HG02623 (cell line): Measurements from ENCODE around the gene USP47.

Experiments used
- ATAC-seq: cut with Tn5 transposase; IDR thresholded peaks from one replicate; pipeline ENCODE4 v1.9.1; 2021; ENCODE audit warnings: moderate library complexity; ENCODE audit not compliant: unreplicated experiment

USP47 gene

GRCh38 chr11:11966354-11966741 is 124.6 kb downstream of the USP47 start:
- ATAC-seq: no peak

- peak; percentile 96 for ATAC-seq
These were observed 125.3 kb downstream of the USP47 start for GRCh38 chr11:11966826-11967668.

- no peak for ATAC-seq
These were observed 126.1 kb downstream of the USP47 start for GRCh38 chr11:11967669-11968510.

GRCh38 chr11:11968511-11969280 is 126.9 kb downstream of the USP47 start:
- ATAC-seq: no peak

GRCh38 chr11:11969380-11970215 is 127.8 kb downstream of the USP47 start:
- ATAC-seq: no peak

GRCh38 chr11:11970556-11970955 is 128.8 kb downstream of the USP47 start:
- no peak for ATAC-seq

- ATAC-seq: no peak
These were observed 130.3 kb downstream of the USP47 start for GRCh38 chr11:11971906-11972547.

GRCh38 chr11:11972730-11973341 is 131.1 kb downstream of the USP47 start:
- no peak for ATAC-seq

- ATAC-seq: no peak
These were observed 131.6 kb downstream of the USP47 start for GRCh38 chr11:11973361-11973800.

- ATAC-seq: no peak
These were observed 132.1 kb downstream of the USP47 start for GRCh38 chr11:11973866-11974265.

- no peak for ATAC-seq
These were observed 133.7 kb downstream of the USP47 start for GRCh38 chr11:11975201-11976092.

- no peak for ATAC-seq
These were observed 134.8 kb downstream of the USP47 start for GRCh38 chr11:11976481-11977127.

GRCh38 chr11:11977206-11977938 is 135.6 kb downstream of the USP47 start:
- no peak for ATAC-seq

- no peak for ATAC-seq
These were observed 136.4 kb downstream of the USP47 start for GRCh38 chr11:11978098-11978637.

- no peak for ATAC-seq
These were observed 137.2 kb downstream of the USP47 start for GRCh38 chr11:11978792-11979487.

- ATAC-seq: no peak
These were observed 137.8 kb downstream of the USP47 start for GRCh38 chr11:11979488-11980117.
